ENCODE results near the gene HLA-G.

Gene HLA-G

GRCh38 chr6:29853245-29853644 lies 25.6 kb downstream of the HLA-G start:
- TF ChIP-seq, protein P1, sequence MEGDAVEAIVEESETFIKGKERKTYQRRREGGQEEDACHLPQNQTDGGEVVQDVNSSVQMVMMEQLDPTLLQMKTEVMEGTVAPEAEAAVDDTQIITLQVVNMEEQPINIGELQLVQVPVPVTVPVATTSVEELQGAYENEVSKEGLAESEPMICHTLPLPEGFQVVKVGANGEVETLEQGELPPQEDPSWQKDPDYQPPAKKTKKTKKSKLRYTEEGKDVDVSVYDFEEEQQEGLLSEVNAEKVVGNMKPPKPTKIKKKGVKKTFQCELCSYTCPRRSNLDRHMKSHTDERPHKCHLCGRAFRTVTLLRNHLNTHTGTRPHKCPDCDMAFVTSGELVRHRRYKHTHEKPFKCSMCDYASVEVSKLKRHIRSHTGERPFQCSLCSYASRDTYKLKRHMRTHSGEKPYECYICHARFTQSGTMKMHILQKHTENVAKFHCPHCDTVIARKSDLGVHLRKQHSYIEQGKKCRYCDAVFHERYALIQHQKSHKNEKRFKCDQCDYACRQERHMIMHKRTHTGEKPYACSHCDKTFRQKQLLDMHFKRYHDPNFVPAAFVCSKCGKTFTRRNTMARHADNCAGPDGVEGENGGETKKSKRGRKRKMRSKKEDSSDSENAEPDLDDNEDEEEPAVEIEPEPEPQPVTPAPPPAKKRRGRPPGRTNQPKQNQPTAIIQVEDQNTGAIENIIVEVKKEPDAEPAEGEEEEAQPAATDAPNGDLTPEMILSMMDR (IDR thresholded peaks at IDR 0.05): no peak

DNA sequence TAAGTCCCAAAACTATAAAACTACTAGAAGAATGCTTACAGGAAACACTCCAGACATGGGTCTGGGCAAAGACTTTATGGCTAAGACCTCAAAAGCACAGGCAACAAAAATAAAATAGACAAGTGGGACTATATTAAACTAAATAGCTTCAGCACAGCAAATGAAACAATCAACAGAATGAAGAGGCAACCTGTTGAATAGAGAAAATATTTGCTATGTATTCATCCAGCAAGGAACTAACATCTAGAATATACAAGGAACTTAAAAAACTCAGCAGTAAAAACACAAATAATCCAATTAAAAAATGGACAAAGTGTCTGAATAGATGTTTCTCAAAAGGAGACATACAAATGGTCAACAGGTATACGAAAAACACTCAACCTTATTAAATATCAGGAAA lies 30.4 kb downstream of the HLA-G start:
- TF ChIP-seq, protein P1 (IDR thresholded peaks at IDR 0.05): no peak

GRCh38 chr6:29861521-29862255 lies 34.1 kb downstream of the HLA-G start:
- TF ChIP-seq, protein P1 (IDR thresholded peaks at IDR 0.05): no peak

GRCh38 chr6:29864037-29864810 lies 36.6 kb downstream of the HLA-G start:
- TF ChIP-seq, protein P1 (IDR thresholded peaks at IDR 0.05): no peak

GRCh38 chr6:29865631-29866030 lies 38.0 kb downstream of the HLA-G start:
- TF ChIP-seq, protein P1 (IDR thresholded peaks at IDR 0.05): no peak

DNA sequence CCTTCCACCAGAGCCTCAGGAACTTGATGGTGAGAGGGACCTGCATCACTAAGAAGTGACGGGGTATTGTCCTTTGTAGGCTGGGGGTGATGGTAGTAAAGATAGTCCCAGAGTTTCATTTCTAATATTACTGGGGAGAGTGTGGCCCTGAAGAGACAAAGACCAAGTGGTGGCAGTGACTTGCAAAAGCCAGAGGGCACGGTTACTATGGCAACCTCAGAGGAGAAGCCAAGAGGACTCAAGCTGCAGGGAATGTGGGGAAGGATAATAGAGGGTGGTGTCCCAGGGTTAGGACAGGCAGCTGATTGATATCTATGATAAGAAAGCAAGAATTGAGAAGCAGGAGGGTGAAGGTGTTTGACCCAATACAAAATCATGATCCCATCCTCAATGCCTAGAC lies 42.5 kb downstream of the HLA-G start:
- TF ChIP-seq, protein P1 (IDR thresholded peaks at IDR 0.05): no peak

GRCh38 chr6:29872791-29873190 lies 45.2 kb downstream of the HLA-G start:
- TF ChIP-seq, protein P1 (IDR thresholded peaks at IDR 0.05): no peak
